Prostate gland (tissue), 2 donors: ENCODE measurements around the gene MRO. TPM values are rescaled to one million over a fixed set of nuclear protein-coding genes. Genes with fewer than 3 reads are reported as not detected.
A peak's percentile ranks its signal among the peaks of the same experiment; 100 is the strongest.
"Not testable (repeated sequence)": the region's sequence is repeated elsewhere in the genome, so short reads cannot be mapped to it uniquely, and the experiment has no call there.

Experiments
- DNase-seq: peaks from one replicate; pipeline ENCODE4 v3.0.0-alpha.2; 2019; ENCODE audit warnings: low spot score
- H3K27ac ChIP-seq, 2 donors: fragments of 200-600 bp; sonication (generic); 2 replicates each; pipeline ENCODE4 v1.5.1; 2017 to 2019
- H3K27me3 ChIP-seq: fragments of 200-600 bp; sonication (generic); replicated peaks from 2 replicates; pipeline ENCODE4 v1.5.1; 2019; ENCODE audit not compliant: insufficient read depth
- H3K36me3 ChIP-seq, 2 donors: fragments of 200-600 bp; sonication (generic); 1 replicate in 1 of 2; 2 replicates in 1 of 2; pipeline versions ENCODE4 v1.5.1 to v1.8.1; 2017 to 2019
- H3K4me1 ChIP-seq: fragments of 200-600 bp; sonication (generic); replicated peaks from 2 replicates; pipeline ENCODE4 v1.5.1; 2019
- H3K4me3 ChIP-seq, 2 donors: fragments of 200-600 bp; sonication (generic); 2 replicates each; pipeline ENCODE4 v1.5.1; 2017 to 2019
- H3K9me3 ChIP-seq: fragments of 200-600 bp; sonication (generic); 2 replicates; pipeline ENCODE4 v1.5.1; 2017
- POLR2A ChIP-seq: fragments of 450-650 bp; IDR thresholded peaks from one replicate; pipeline ENCODE4 v1.6.1; 2016; ENCODE audit warnings: antibody characterized with exemption, mild to moderate bottlenecking
- POLR2AphosphoS5 ChIP-seq: sonication (generic); formaldehyde crosslinking; IDR thresholded peaks from one replicate; pipeline ENCODE4 v1.6.1; 2017; ENCODE audit warnings: antibody characterized with exemption
- WGBS: methylation state at CpG from one replicate; pipeline ENCODE4 v1.1.5; 2018; 5-methylcytosine and 5-hydroxymethylcytosine counted together
- intact Hi-C: fragments of 100-400 bp; cut with DNase I; formaldehyde crosslinking; loops from one replicate; pipeline ENCODE4 v1.14.2; 2022
- total RNA-seq, 2 donors: library from RNA; depleted of rRNA; stranded (reverse); fragments of >200 nt; gene quantifications; one replicate each; pipeline ENCODE4 v1.1.0, GENCODE V29; 2016
- TF ChIP-seq, protein P1 (sequence below), 4 experiments: fragments of 200-600 bp in 2 of 4; fragments of 450-650 bp in 2 of 4; sonication (generic) in 2 of 4; IDR thresholded peaks; 1 replicate in 3 of 4; 2 replicates in 1 of 4; pipeline ENCODE4 v1.5.1; 2016 to 2019; ENCODE audit warnings: antibody characterized with exemption in 4 of 4, mild to moderate bottlenecking in 2 of 4, moderate library complexity in 2 of 4

Gene MRO
- total RNA-seq, 2 donors from 2014 or later: 0.23 to 64.8 TPM

DNA sequence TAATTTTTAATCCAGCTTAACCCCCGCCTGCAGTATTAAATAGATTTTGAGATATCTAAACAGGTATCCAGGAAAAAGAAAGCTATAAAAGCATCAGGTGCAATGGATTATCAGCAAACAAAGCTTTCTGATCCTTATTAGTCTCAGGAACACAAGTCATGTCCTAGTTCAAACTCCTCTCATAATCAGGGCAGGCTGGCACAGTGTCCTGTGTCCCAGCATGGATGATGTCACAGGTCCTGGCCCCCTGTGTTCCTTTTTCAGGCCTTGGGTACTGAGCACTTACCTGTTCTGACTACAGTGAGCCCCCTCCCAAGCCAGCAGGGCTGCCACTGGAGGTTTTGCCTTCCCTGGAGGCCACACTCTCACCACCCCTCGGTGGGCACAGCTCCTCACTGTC lies 19.5 kb upstream of the MRO start:
- intact Hi-C loops: no loop called here
- Histone ChIP-seq H3K36me3 (no peaks in the 10 kb centered on the region), H3K27me3 (no peaks in the 10 kb centered on the region), H3K4me1 (no peaks in the 10 kb centered on the region), H3K4me3 (no peak overlapping the region), H3K27ac (no peak overlapping the region), H3K9me3 (no peaks in the 10 kb centered on the region)
- TF ChIP-seq POLR2A: no peak
- no peak for TF ChIP-seq POLR2AphosphoS5
- TF ChIP-seq, protein P1, sequence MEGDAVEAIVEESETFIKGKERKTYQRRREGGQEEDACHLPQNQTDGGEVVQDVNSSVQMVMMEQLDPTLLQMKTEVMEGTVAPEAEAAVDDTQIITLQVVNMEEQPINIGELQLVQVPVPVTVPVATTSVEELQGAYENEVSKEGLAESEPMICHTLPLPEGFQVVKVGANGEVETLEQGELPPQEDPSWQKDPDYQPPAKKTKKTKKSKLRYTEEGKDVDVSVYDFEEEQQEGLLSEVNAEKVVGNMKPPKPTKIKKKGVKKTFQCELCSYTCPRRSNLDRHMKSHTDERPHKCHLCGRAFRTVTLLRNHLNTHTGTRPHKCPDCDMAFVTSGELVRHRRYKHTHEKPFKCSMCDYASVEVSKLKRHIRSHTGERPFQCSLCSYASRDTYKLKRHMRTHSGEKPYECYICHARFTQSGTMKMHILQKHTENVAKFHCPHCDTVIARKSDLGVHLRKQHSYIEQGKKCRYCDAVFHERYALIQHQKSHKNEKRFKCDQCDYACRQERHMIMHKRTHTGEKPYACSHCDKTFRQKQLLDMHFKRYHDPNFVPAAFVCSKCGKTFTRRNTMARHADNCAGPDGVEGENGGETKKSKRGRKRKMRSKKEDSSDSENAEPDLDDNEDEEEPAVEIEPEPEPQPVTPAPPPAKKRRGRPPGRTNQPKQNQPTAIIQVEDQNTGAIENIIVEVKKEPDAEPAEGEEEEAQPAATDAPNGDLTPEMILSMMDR (IDR thresholded peaks at IDR 0.05): no peak
- no peak for DNase-seq
- 94% methylated on average over 2 of the region's 2 CpGs for WGBS

DNA sequence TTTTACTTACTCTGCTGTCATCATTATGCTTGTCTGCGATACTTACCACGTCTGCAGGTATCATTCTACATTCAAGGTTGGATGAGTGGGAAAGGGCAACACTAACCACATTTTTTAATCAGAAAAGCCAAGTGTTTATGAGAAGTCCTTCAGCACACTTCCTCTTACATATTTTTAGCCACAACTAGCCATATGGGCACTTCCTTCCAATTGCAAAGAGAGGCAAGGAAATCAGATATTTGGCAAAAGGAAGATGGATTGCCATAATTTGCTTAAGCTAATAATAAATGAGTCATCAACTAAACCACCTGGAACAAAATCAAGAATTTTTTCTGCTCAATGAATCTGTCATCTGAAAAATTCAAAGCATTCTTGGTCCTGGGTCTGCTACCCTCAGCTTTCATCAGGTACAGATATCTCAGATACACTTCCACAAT lies 16.7 kb upstream of the MRO start:
- Histone ChIP-seq H3K9me3 (no peaks in the 10 kb centered on the region), H3K4me3 (no peak overlapping the region), H3K4me1 (no peaks in the 10 kb centered on the region), H3K27me3 (no peaks in the 10 kb centered on the region), H3K36me3 (no peaks in the 10 kb centered on the region), H3K27ac (no peak overlapping the region)
- intact Hi-C loops: no loop called here
- no peak for DNase-seq
- WGBS: 42% methylated on average over 2 of the region's 2 CpGs
- TF ChIP-seq POLR2A (no peak), POLR2AphosphoS5 (peak; percentile 74)

DNA sequence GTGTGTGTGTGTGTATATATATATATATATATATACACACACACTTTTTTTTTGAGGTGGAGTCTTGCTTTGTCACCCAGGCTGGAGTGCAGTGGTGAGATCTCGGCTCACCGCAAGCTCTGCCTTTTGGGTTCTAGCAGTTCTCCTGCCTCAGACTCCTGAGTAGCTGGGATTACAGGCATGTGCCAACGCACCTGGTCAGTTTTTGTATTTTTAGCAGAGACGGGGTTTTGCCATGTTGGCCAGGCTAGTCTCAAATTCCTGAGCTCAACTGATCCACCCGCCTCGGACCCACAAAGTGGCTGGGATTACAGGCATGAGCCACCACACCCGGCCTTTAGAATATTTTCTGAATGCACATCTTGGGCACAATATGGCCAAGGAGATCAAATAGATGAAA lies 13.7 kb upstream of the MRO start:
- H3K27me3 ChIP-seq, intact Hi-C loops, H3K4me1 ChIP-seq, H3K36me3 ChIP-seq, H3K4me3 ChIP-seq, H3K9me3 ChIP-seq, H3K27ac ChIP-seq, DNase-seq: not testable (repeated sequence)
- 89% methylated on average over 7 of the region's 7 CpGs for WGBS

DNA sequence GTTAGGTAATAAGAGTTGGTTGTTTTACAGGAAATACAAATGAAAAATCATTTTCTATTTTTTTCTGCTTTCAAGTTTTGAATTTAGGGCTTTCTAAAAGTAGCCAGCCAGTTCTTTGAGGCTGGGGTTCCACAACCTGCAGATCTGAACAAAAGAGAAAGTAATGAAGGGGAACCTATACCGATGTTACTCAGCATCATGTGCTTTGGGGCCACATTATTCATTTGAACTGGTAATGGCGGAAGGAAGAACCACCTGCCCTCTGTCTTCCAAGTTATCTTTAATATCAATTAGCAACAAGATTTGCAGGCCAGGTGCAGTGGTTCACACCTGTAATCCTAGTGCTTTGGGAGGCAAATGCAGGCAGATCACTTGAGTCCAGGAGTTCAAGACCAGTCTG lies 12.9 kb upstream of the MRO start:
- Histone ChIP-seq H3K4me1 (no peaks in the 10 kb centered on the region), H3K36me3 (no peaks in the 10 kb centered on the region), H3K27ac (no peak overlapping the region), H3K4me3 (no peak overlapping the region), H3K27me3 (no peaks in the 10 kb centered on the region), H3K9me3 (no peaks in the 10 kb centered on the region)
- 95% methylated on average over 2 of the region's 2 CpGs for WGBS
- intact Hi-C loops: no loop called here
- no peak for DNase-seq
- TF ChIP-seq POLR2AphosphoS5: no peak
- TF ChIP-seq, protein P1 (IDR thresholded peaks at IDR 0.05): no peak
- no peak for TF ChIP-seq POLR2A

DNA sequence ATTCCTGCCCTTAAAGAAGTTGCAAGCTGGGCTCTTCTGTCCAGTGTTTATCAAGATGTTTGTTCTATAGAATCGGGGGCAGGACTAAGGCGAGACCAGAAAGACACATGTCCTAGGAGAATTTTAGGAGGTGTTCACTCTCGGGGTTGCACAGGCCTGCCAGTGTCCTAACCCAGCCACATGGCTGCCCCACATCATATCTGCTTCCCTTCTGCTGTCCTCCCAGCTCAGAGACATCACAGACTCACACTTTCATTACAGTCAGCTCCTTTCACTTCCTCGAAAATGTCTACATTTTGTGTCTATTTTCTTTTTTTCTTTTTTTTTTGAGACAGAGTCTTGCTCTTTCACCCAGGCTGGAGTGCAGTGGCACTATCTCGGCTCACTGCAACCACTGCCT lies 10.7 kb upstream of the MRO start:
- intact Hi-C loops: no loop called here
- DNase-seq: no peak
- H3K27me3 ChIP-seq: no peaks in the 10 kb centered on the region
- no peaks in the 10 kb centered on the region for H3K36me3 ChIP-seq
- 83% methylated on average over 5 of the region's 5 CpGs for WGBS
- H3K27ac ChIP-seq: no peak overlapping the region
- no peaks in the 10 kb centered on the region for H3K4me1 ChIP-seq
- no peak overlapping the region for H3K4me3 ChIP-seq
- TF ChIP-seq POLR2A (no peak), POLR2AphosphoS5 (no peak)
- TF ChIP-seq, protein P1 (IDR thresholded peaks at IDR 0.05): no peak
- no peaks in the 10 kb centered on the region for H3K9me3 ChIP-seq

DNA sequence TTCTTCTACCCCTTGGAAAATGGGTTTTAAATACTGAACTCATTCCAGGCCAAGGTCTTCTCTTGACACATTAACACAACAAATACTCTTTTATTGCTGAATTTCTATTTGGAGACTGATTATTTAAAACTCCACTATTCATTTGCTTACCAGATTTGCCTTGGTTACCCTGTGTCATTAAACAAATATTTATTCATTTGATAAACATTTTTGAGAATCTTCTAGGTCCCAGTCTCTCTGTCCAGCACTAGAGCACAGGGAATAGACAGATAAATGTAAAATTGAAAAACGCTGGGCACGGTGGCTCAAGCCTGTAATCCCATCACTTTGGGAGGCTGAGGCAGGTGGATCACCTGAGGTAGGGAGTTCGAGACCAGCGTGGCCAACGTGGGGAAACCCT lies 9.8 kb upstream of the MRO start:
- Histone ChIP-seq H3K27me3 (no peaks in the 10 kb centered on the region), H3K27ac (peak overlapping the region in 1 of 2 donors; percentile 7), H3K9me3 (no peaks in the 10 kb centered on the region), H3K4me1 (no peaks in the 10 kb centered on the region), H3K4me3 (no peak overlapping the region), H3K36me3 (no peaks in the 10 kb centered on the region)
- TF ChIP-seq, protein P1 (IDR thresholded peaks at IDR 0.05): no peak
- no peak for TF ChIP-seq POLR2A
- no peak for DNase-seq
- 75% methylated on average over 5 of the region's 5 CpGs for WGBS
- intact Hi-C loops: loop anchor here (10.0 kb wide), 3 partner anchors 135 to 365 kb away; partner anchors contain the start of genes ELAC1, MEX3C and SMAD4
